ENCODE results near the gene PHLPP1.

Gene PHLPP1

DNA sequence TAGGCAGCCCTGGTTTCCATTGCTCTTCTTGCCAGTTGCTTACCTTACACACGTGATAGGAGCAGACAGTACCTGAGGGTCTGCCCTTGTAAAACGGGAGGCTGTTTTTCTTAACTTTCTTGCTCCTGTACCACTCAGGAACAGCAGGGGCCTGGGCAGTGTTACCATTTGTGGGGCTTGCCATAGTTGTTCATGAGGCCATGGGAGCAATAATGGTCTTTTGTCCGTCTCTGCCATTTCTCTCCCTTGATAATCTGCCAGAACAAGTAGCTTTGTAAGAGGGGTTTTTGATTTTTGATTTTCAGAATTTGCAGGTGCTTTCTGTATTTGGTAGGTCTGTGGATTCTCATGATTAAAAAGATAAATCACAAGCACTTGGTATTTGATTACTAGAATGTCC lies 259.0 kb downstream of the PHLPP1 start:
- no peak overlapping the region for H3K4me3 ChIP-seq (ENCODE audit: low read length)
- DNase-seq (ENCODE audit: low read depth), result no peak
- TF ChIP-seq, protein P1, sequence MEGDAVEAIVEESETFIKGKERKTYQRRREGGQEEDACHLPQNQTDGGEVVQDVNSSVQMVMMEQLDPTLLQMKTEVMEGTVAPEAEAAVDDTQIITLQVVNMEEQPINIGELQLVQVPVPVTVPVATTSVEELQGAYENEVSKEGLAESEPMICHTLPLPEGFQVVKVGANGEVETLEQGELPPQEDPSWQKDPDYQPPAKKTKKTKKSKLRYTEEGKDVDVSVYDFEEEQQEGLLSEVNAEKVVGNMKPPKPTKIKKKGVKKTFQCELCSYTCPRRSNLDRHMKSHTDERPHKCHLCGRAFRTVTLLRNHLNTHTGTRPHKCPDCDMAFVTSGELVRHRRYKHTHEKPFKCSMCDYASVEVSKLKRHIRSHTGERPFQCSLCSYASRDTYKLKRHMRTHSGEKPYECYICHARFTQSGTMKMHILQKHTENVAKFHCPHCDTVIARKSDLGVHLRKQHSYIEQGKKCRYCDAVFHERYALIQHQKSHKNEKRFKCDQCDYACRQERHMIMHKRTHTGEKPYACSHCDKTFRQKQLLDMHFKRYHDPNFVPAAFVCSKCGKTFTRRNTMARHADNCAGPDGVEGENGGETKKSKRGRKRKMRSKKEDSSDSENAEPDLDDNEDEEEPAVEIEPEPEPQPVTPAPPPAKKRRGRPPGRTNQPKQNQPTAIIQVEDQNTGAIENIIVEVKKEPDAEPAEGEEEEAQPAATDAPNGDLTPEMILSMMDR (IDR thresholded peaks at IDR 0.05; ENCODE audit: insufficient read depth, low read depth, low read length, missing control alignments), result no peak

DNA sequence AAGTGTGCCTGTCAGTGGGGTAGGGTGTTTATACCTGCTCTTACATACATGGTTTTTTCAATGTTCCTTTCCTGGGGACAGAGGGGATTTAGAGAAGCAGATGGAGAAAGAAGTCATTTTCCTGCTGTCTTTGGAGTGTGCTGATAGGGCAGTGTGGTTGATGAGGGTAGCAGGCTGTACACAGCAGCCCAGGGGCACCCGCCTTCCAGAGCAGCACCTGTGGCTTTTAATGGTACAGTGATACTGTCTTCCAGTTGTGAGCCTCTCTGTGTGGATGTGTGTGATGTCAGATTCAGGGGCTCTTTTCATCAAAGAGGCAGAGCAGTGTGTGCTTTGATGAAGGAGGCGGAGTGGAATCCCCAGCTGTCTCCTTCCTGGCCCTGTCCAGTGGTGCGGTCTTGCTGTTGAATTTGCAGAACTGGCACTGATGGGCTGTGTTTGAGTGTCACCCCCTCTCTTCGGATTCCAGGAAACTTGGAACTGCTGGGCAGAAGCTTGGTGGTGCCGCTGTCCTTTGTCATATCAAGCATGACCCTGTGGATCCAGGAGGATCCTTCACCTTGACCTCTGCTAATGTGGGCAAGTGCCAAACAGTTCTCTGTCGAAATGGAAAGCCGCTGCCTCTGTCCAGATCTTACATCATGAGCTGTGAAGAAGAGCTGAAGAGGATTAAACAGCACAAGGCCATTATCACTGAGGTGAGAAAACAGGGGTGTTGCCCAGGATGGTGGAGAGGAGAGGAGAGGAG lies 259.8 kb downstream of the PHLPP1 start:
- DNase-seq (ENCODE audit: low read depth), result no peak
- no peak overlapping the region for H3K4me3 ChIP-seq (ENCODE audit: low read length)
- TF ChIP-seq, protein P1 (IDR thresholded peaks at IDR 0.05; ENCODE audit: insufficient read depth, low read depth, low read length, missing control alignments), result no peak

DNA sequence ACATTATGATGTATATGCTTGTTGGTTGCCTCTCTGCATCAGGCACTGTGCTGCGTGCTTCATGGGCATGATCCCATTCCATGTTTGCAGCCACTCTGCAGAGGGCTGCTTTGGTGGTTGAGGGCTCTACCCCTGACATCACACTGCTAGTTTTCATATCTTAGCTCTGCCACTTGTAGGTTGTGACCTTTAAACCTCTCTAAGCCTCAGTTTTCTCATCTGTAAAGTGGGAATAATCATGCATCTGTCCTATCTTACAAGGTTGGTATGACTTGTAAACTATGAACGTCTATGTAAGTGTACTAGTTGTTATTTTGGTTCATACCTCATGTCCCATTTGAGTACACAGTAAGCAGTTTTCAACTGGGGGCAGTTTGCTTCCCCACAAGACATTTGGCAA lies 260.4 kb downstream of the PHLPP1 start:
- TF ChIP-seq, protein P1 (IDR thresholded peaks at IDR 0.05; ENCODE audit: insufficient read depth, low read depth, low read length, missing control alignments), result no peak
- DNase-seq (ENCODE audit: low read depth), result no peak

DNA sequence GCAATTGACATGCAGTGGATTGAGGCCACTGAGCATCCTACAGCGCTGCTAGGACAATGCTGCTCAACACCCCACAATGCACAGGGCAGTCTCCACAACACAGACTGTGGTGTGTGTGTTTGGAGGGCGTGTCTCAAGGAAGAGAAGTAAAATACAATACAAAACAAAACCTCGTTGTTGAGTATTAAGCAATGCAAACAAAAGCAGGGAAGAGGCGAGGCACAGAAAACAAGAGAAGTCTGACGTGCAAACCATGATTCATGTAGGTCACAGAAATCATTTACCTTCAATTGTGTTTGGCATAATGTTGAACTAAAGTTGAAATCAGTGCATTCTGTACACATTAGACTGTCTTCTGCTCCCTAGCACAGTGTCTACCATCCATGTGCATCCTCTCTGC lies 260.9 kb downstream of the PHLPP1 start:
- no peak overlapping the region for H3K4me3 ChIP-seq (ENCODE audit: low read length)
- TF ChIP-seq, protein P1 (IDR thresholded peaks at IDR 0.05; ENCODE audit: insufficient read depth, low read depth, low read length, missing control alignments), result no peak
- DNase-seq (ENCODE audit: low read depth), result peak; percentile 82

More for the DNA sequence above, 260.4 kb downstream of the PHLPP1 start:
- H3K4me3 ChIP-seq (ENCODE audit: low read length), result no peak overlapping the region

DNA sequence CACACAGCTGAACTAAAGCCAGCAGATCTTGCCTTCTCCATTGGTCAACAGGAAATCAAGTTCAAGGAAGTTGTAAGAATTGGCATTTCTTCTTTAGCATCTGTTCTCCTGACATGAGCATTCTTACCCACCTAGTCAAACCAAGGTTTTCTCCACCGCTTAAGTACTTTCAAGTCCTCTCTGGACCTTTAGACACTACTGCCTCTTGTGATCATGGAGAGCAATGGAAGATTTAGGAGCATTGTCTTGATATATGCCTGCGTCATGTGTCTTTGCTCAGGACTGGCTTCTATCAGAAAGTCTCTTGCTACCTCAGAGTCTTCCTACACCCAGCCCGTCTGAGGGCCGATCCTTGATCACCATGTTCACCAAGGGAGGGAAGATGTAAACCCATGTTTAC lies 262.2 kb downstream of the PHLPP1 start:
- DNase-seq (ENCODE audit: low read depth), result no peak
- H3K4me3 ChIP-seq (ENCODE audit: low read length), result no peak overlapping the region
- TF ChIP-seq, protein P1 (IDR thresholded peaks at IDR 0.05; ENCODE audit: insufficient read depth, low read depth, low read length, missing control alignments), result no peak

DNA sequence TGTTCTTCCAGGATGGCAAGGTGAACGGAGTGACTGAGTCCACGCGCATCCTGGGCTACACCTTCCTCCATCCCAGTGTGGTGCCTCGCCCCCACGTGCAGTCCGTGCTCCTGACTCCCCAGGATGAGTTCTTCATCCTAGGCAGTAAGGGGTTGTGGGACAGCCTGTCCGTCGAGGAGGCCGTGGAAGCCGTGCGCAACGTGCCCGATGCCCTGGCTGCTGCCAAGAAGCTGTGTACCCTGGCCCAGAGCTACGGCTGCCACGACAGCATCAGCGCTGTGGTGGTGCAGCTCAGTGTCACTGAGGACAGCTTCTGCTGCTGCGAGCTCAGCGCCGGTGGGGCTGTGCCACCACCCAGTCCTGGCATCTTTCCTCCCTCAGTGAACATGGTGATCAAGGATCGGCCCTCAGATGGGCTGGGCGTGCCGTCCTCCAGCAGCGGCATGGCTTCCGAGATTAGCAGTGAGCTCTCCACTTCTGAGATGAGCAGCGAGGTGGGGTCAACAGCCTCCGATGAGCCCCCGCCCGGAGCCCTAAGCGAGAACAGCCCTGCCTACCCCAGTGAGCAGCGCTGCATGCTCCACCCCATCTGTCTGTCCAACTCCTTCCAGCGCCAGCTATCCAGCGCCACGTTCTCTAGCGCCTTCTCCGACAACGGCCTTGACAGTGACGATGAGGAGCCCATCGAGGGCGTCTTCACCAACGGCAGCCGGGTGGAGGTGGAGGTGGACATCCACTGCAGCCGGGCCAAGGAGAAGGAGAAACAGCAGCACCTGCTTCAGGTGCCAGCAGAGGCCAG lies 263.1 kb downstream of the PHLPP1 start:
- TF ChIP-seq, protein P1 (IDR thresholded peaks at IDR 0.05; ENCODE audit: insufficient read depth, low read depth, low read length, missing control alignments), result no peak
- no peak for DNase-seq (ENCODE audit: low read depth)
- H3K4me3 ChIP-seq (ENCODE audit: low read length), result no peak overlapping the region
